H1 (cell line): ENCODE measurements around the gene TGFA. TPM values are rescaled to one million over a fixed set of nuclear protein-coding genes. Genes with fewer than 3 reads are reported as not detected.

Experiments
- CTCF ChIA-PET: fragments of 300-600 bp; sonication (Branson Sonifier 250); formaldehyde crosslinking; loops from one replicate; lab custom pipeline; 2021; ENCODE audit not compliant: partially characterized antibody; lab: Charles Lee
- POLR2A ChIA-PET: fragments of 300-600 bp; sonication (Branson Sonifier 250); formaldehyde crosslinking; loops from one replicate; lab custom pipeline; 2021; ENCODE audit warnings: inconsistent platforms; ENCODE audit not compliant: partially characterized antibody; lab: Charles Lee
- DNase-seq, 2 experiments: peaks; one replicate each; pipeline versions ENCODE4 v3.0.0 to v3.0.0-alpha.2; 2010 to 2022; ENCODE audit warnings: low spot score in 2 of 2, low read depth in 1 of 2, mixed read lengths in 1 of 2
- FAIRE-seq: peaks from 2 replicates; lab custom pipeline; 2011; peaks lifted over from hg19 to GRCh38; lab: Jason Lieb, UNC
- H2AFZ ChIP-seq: 2 replicates; pipeline ENCODE4 v1.8.1; 2012; ENCODE audit warnings: low read length, inconsistent platforms
- H2AK5ac ChIP-seq: 2 replicates; pipeline ENCODE4 v1.6.1; 2013; ENCODE audit warnings: low read depth, low read length
- H2BK120ac ChIP-seq: replicated peaks from 2 replicates; pipeline ENCODE3; 2013; ENCODE audit warnings: low read depth, low read length, inconsistent platforms
- H2BK12ac ChIP-seq: 2 replicates; pipeline ENCODE4 v1.6.1; 2013; ENCODE audit warnings: low read depth, low read length
- H2BK15ac ChIP-seq: 2 replicates; pipeline ENCODE4 v1.6.1; 2013; ENCODE audit warnings: low read length
- H2BK20ac ChIP-seq: 2 replicates; pipeline ENCODE4 v1.6.1; 2013; ENCODE audit warnings: low read length
- H2BK5ac ChIP-seq: 2 replicates; pipeline ENCODE4 v1.6.1; 2013; ENCODE audit warnings: low read depth, low read length
- H3K14ac ChIP-seq: 2 replicates; pipeline ENCODE4 v1.6.1; 2013; ENCODE audit warnings: inconsistent platforms; ENCODE audit not compliant: insufficient read length
- H3K18ac ChIP-seq: 2 replicates; pipeline ENCODE4 v1.6.1; 2013; ENCODE audit warnings: low read length; ENCODE audit errors: extremely low read depth
- H3K23ac ChIP-seq: 2 replicates; pipeline ENCODE4 v1.6.1; 2013; ENCODE audit warnings: inconsistent platforms; ENCODE audit not compliant: insufficient read length
- H3K23me2 ChIP-seq: 2 replicates; pipeline ENCODE4 v1.6.1; 2013; ENCODE audit warnings: low read depth, low read length
- H3K27ac ChIP-seq: 2 replicates; pipeline ENCODE4 v1.6.1; 2011; ENCODE audit warnings: low read depth, low read length, inconsistent platforms
- H3K27me3 ChIP-seq, 4 experiments: replicated peaks in 1 of 4; 1 replicate in 1 of 4; 2 replicates in 3 of 4; pipeline versions ENCODE4 v1.6.1 to v1.8.1; 2011 to 2013; ENCODE audit warnings: low read length in 3 of 4, mild to moderate bottlenecking in 3 of 4, inconsistent platforms in 2 of 4, mixed read lengths in 2 of 4, moderate library complexity in 1 of 4; ENCODE audit not compliant: control insufficient read depth in 3 of 4, insufficient read depth in 3 of 4; ENCODE audit errors: extremely low read depth in 1 of 4
- H3K36me3 ChIP-seq, 4 experiments: 2 replicates each; pipeline versions ENCODE4 v1.6.1 to v1.8.1; 2011 to 2013; ENCODE audit warnings: mild to moderate bottlenecking in 4 of 4, low read length in 3 of 4, moderate library complexity in 2 of 4, control low read depth in 1 of 4, inconsistent platforms in 1 of 4; ENCODE audit not compliant: insufficient read depth in 4 of 4, control insufficient read depth in 2 of 4
- H3K4ac ChIP-seq: replicated peaks from 2 replicates; pipeline ENCODE3; 2013; ENCODE audit warnings: low read length, low read depth, mixed read lengths, inconsistent platforms; ENCODE audit not compliant: insufficient read length
- H3K4me1 ChIP-seq, 4 experiments: replicated peaks in 1 of 4; 1 replicate in 1 of 4; 2 replicates in 3 of 4; pipeline versions ENCODE4 v1.6.1 to v1.8.1; 2011 to 2013; ENCODE audit warnings: low read length in 3 of 4, inconsistent platforms in 2 of 4, mixed read lengths in 1 of 4; ENCODE audit not compliant: insufficient read depth in 4 of 4, control insufficient read depth in 3 of 4
- H3K4me2 ChIP-seq, 2 experiments: 2 replicates each; pipeline versions ENCODE4 v1.6.1 to v1.8.1; 2011 to 2013; ENCODE audit warnings: low read depth in 2 of 2, low read length in 2 of 2, control low read depth in 1 of 2, inconsistent platforms in 1 of 2, mild to moderate bottlenecking in 1 of 2; ENCODE audit not compliant: insufficient read depth in 1 of 2
- H3K4me3 ChIP-seq, 4 experiments: fragments of 200-600, 300-600 bp in 1 of 4; sonication (generic), shearing (Covaris generic), sonication (Bioruptor Twin) in 1 of 4; 2 replicates each; pipeline versions ENCODE4 v1.5.1 to v1.8.1; 2011 to 2016; ENCODE audit warnings: low read length in 4 of 4, low read depth in 3 of 4, control low read depth in 2 of 4, inconsistent platforms in 2 of 4, mild to moderate bottlenecking in 2 of 4, mixed read lengths in 1 of 4, moderate library complexity in 1 of 4; ENCODE audit not compliant: insufficient read depth in 2 of 4; ENCODE audit errors: extremely low read depth in 1 of 4
- H3K56ac ChIP-seq: replicated peaks from 2 replicates; pipeline ENCODE3; 2013; ENCODE audit warnings: low read depth, mild to moderate bottlenecking, mixed read lengths, low read length, inconsistent platforms; ENCODE audit not compliant: insufficient read length
- H3K79me1 ChIP-seq: 2 replicates; pipeline ENCODE4 v1.6.1; 2013; ENCODE audit warnings: low read depth, low read length, control low read depth
- H3K79me2 ChIP-seq, 2 experiments: 2 replicates each; pipeline versions ENCODE4 v1.6.1 to v1.8.1; 2012 to 2013; ENCODE audit warnings: low read length in 2 of 2, mild to moderate bottlenecking in 2 of 2, inconsistent platforms in 1 of 2; ENCODE audit not compliant: insufficient read depth in 2 of 2, control insufficient read depth in 1 of 2
- H3K9ac ChIP-seq, 4 experiments: replicated peaks in 1 of 4; 1 replicate in 1 of 4; 2 replicates in 3 of 4; pipeline versions ENCODE4 v1.6.1 to v1.8.1; 2011 to 2013; ENCODE audit warnings: low read depth in 3 of 4, low read length in 3 of 4, control low read depth in 2 of 4, mild to moderate bottlenecking in 2 of 4, moderate library complexity in 2 of 4, inconsistent platforms in 1 of 4; ENCODE audit errors: extremely low read depth in 1 of 4
- H3K9me3 ChIP-seq, 2 experiments: 2 replicates each; pipeline versions ENCODE4 v1.6.1 to v1.8.1; 2012 to 2013; ENCODE audit warnings: mild to moderate bottlenecking in 2 of 2, moderate library complexity in 2 of 2, control low read depth in 1 of 2, inconsistent platforms in 1 of 2, low read depth in 1 of 2, low read length in 1 of 2, mixed read lengths in 1 of 2; ENCODE audit not compliant: insufficient read depth in 2 of 2
- H4K20me1 ChIP-seq, 2 experiments: replicated peaks in 1 of 2; 2 replicates each; pipeline versions ENCODE3 to v1.8.1; 2011 to 2013; ENCODE audit warnings: inconsistent platforms in 2 of 2, low read length in 2 of 2, mild to moderate bottlenecking in 1 of 2; ENCODE audit not compliant: insufficient read depth in 2 of 2, control insufficient read depth in 1 of 2
- H4K5ac ChIP-seq: 2 replicates; pipeline ENCODE4 v1.6.1; 2013; ENCODE audit warnings: low read length, low read depth, mixed read lengths, inconsistent platforms; ENCODE audit not compliant: insufficient read length
- H4K8ac ChIP-seq: 2 replicates; pipeline ENCODE4 v1.8.0; 2013; ENCODE audit warnings: mild to moderate bottlenecking, moderate library complexity, low read length, inconsistent platforms; ENCODE audit not compliant: insufficient read depth; ENCODE audit errors: extremely low read depth
- H4K91ac ChIP-seq: replicated peaks from 2 replicates; pipeline ENCODE3; 2013; ENCODE audit warnings: low read length, mixed read lengths, inconsistent platforms; ENCODE audit not compliant: insufficient read length
- SAP30 ChIP-seq: fragments of 300-600 bp; sonication (generic); IDR thresholded peaks from 2 replicates; pipeline ENCODE4 v1.7.1; 2012; ENCODE audit warnings: low read length, moderate library complexity, mild to moderate bottlenecking, inconsistent platforms; ENCODE audit not compliant: insufficient read depth, insufficient replicate concordance
- SIN3A ChIP-seq, 2 experiments: IDR thresholded peaks in 1 of 2; conservative IDR thresholded peaks in 1 of 2; 2 replicates each; pipeline ENCODE4 v1.6.1; 2011 to 2012; ENCODE audit warnings: low read length in 2 of 2, improper control_type of control experiment in 1 of 2, low read depth in 1 of 2, mild to moderate bottlenecking in 1 of 2
- WGBS, 2 experiments: shearing (Covaris generic) in 1 of 2; methylation state at CpG; one replicate each; pipeline versions ENCODE4 v1.1.6 to v1.1.7; 2013 to 2015; ENCODE audit warnings: low lambda C conversion rate in 2 of 2, mixed read lengths in 2 of 2, inconsistent platforms in 1 of 2, low coverage in 1 of 2, missing lambda C conversion rate in 1 of 2; ENCODE audit not compliant: insufficient replicate concordance in 2 of 2, insufficient coverage in 1 of 2, insufficient read length in 1 of 2; ENCODE audit errors: extremely low coverage in 1 of 2, missing lambda C conversion rate in 1 of 2; 5-methylcytosine and 5-hydroxymethylcytosine counted together
- polyA plus RNA-seq, 7 experiments: library from polyadenylated mRNA; depleted of rRNA in 3 of 7; stranded (reverse) in 5 of 7; unstranded in 2 of 7; fragments of >200 nt in 5 of 7; fragments of 200-250 nt in 2 of 7; gene quantifications; 1 replicate in 5 of 7; 2 replicates in 1 of 7; 4 replicates in 1 of 7; pipeline versions ENCODE4 v1.2.1 to v1.2.3, GENCODE V29; 2011 to 2013; ENCODE audit warnings: missing spikeins in 2 of 7, mixed read lengths in 2 of 7
- total RNA-seq: library from RNA; stranded (reverse); fragmentation: NEBNext Ultra II Directional; extraction: Animal tissue kit (Norgen Biotek cat#: 25700); gene quantifications from 2 replicates; pipeline ENCODE4 v1.2.1, GENCODE V29; 2021

Gene TGFA
- total and polyA plus RNA-seq, 2 of the 8 experiments (the other 6 are each of a cell fraction or from before 2014, with no cell fraction given): 1.8 to 3.7 TPM

DNA sequence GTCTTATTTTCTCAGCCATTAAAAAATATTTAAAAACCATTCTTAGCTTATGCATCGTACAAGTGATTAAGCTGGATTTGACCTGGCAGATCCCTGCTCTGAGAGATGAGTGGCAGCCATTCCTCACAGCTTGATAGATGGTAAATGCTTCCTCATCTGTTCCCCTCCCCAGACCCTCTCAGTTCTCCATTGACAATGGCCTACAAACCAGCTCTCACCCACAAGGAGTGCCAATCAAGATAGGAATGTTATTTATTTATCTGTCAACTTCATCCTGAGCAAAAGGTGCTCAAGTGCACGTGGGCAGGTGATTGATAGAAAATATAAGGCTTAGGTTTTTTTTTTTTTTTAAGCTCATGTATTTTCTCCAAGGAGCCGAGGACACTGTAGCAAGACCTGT, 153.1 kb downstream of the TGFA start:
- H2BK120ac ChIP-seq: no peak overlapping the region
- no peak overlapping the region for H2AFZ ChIP-seq
- no peaks in the 10 kb centered on the region for H3K9me3 ChIP-seq
- H2AK5ac ChIP-seq: no peak overlapping the region
- no peak overlapping the region for H3K27ac ChIP-seq
- H3K4me3 ChIP-seq: no peak overlapping the region
- no peak overlapping the region for H3K4ac ChIP-seq
- no peaks in the 10 kb centered on the region for H3K79me2 ChIP-seq
- no peak overlapping the region for H2BK5ac ChIP-seq
- no peak for TF ChIP-seq SAP30
- TF ChIP-seq SIN3A (conservative IDR thresholded peaks at IDR 0.05 in 1 of 2, IDR thresholded peaks at IDR 0.05 in 1 of 2; ENCODE audit: low read depth in 1 of 2, low read length in 2 of 2): no peak
- no peak for DNase-seq
- peaks cover 0 to 3% (median 0%) of the 10 kb centered on the region in 4 experiments; a peak in 2 of 7 replicates for H3K4me1 ChIP-seq
- ChIA-PET CTCF (interaction anchor here (1.4 to 2.0 kb wide), 2 partner anchors 58 to 89 kb away, joined by 5 read pairs; no protein-coding TSS in a partner anchor), POLR2A (no interaction called here)
- no peak overlapping the region for H3K56ac ChIP-seq
- peaks cover 0 to 6% (median 2%) of the 10 kb centered on the region in 4 experiments; a peak in 3 of 7 replicates for H3K27me3 ChIP-seq
- H2BK15ac ChIP-seq: no peak overlapping the region
- H4K91ac ChIP-seq: no peak overlapping the region
- H3K79me1 ChIP-seq: no peaks in the 10 kb centered on the region
- no peak overlapping the region for H3K23ac ChIP-seq
- no peak overlapping the region for H2BK20ac ChIP-seq
- no peak overlapping the region for H4K5ac ChIP-seq
- no peak overlapping the region for H4K8ac ChIP-seq
- no peak for FAIRE-seq
- no peak overlapping the region for H3K4me2 ChIP-seq
- H3K14ac ChIP-seq: no peak overlapping the region
- no peak overlapping the region for H3K9ac ChIP-seq
- no peaks in the 10 kb centered on the region; the same call in 1 of the 2 replicates for H3K23me2 ChIP-seq
- no peaks in the 10 kb centered on the region for H4K20me1 ChIP-seq
- 80% methylated on average over 3 of the region's 3 CpGs; no CpG with 5 or more reads in 1 of the 2 experiments for WGBS, 2 experiments
- H3K18ac ChIP-seq: no peak overlapping the region
- no peaks in the 10 kb centered on the region for H3K36me3 ChIP-seq
- H2BK12ac ChIP-seq: no peak overlapping the region
